Endothelial cell of umbilical vein (primary cell): Measurements from ENCODE around the gene OTOP1. TPM values are rescaled to one million over a fixed set of nuclear protein-coding genes. Genes with fewer than 3 reads are reported as not detected.

ENCODE experiments used
- BruUV-seq: library from RNA; stranded (reverse); fragments of 400-500 nt; replicated peaks from 2 replicates; lab custom pipeline; 2021; lab: Mats Ljungman, UMichigan
- CTCF ChIA-PET: fragments of 300-600, 350-600 bp; sonication (Branson Sonifier 250); formaldehyde crosslinking; loops from one replicate; lab custom pipeline; 2021; ENCODE audit warnings: antibody characterized with exemption, inconsistent platforms; lab: Charles Lee
- POLR2A ChIA-PET: fragments of 300-600, 350-600 bp; sonication (Branson Sonifier 250); formaldehyde crosslinking; loops from one replicate; lab custom pipeline; 2021; ENCODE audit warnings: antibody characterized with exemption, inconsistent platforms; lab: Charles Lee
- DNase-seq: peaks from one replicate; pipeline ENCODE4 v3.0.0-alpha.2; 2011; ENCODE audit warnings: low read depth, low spot score
- FAIRE-seq: peaks from 2 replicates; lab custom pipeline; 2011; peaks lifted over from hg19 to GRCh38; lab: Jason Lieb, UNC
- H2AFZ ChIP-seq: 2 replicates; pipeline ENCODE4 v1.6.0; 2012; ENCODE audit warnings: low read depth, low read length, control low read depth, inconsistent platforms
- H3K27ac ChIP-seq: 2 replicates; pipeline ENCODE4 v1.5.1; 2011; ENCODE audit warnings: low read depth, mild to moderate bottlenecking, control low read depth, low read length, moderate library complexity; ENCODE audit not compliant: insufficient read depth
- H3K27me3 ChIP-seq, 2 experiments: 2 replicates each; pipeline versions ENCODE4 v1.6.0 to v1.6.1; 2011; ENCODE audit warnings: low read length in 2 of 2, mixed read lengths in 1 of 2; ENCODE audit not compliant: control insufficient read depth in 2 of 2, insufficient read depth in 2 of 2
- H3K36me3 ChIP-seq, 2 experiments: 2 replicates in 1 of 2; 3 replicates in 1 of 2; pipeline ENCODE4 v1.5.1; 2011; ENCODE audit warnings: low read length in 2 of 2, mild to moderate bottlenecking in 1 of 2, moderate library complexity in 1 of 2; ENCODE audit not compliant: control insufficient read depth in 2 of 2, insufficient read depth in 2 of 2; ENCODE audit errors: extremely low read depth in 1 of 2
- H3K4me1 ChIP-seq: 3 replicates; pipeline ENCODE4 v1.5.1; 2011; ENCODE audit warnings: mild to moderate bottlenecking, low read length; ENCODE audit not compliant: control insufficient read depth, insufficient read depth; ENCODE audit errors: extremely low read depth
- H3K4me2 ChIP-seq: 2 replicates; pipeline ENCODE4 v1.6.1; 2011; ENCODE audit warnings: low read length, control low read depth, mixed read lengths; ENCODE audit not compliant: insufficient read depth
- H3K4me3 ChIP-seq, 3 experiments: fragments of 200-600 bp in 1 of 3; sonication (generic), shearing (Covaris generic) in 1 of 3; replicated peaks in 1 of 3; 2 replicates each; pipeline ENCODE4 v1.5.1; 2011 to 2016; ENCODE audit warnings: control low read depth in 3 of 3, low read length in 3 of 3, mild to moderate bottlenecking in 2 of 3, inconsistent platforms in 1 of 3, low read depth in 1 of 3, moderate library complexity in 1 of 3; ENCODE audit not compliant: insufficient read depth in 1 of 3
- H3K79me2 ChIP-seq: 2 replicates; pipeline ENCODE4 v1.6.0; 2012; ENCODE audit warnings: low read length, inconsistent platforms; ENCODE audit not compliant: control insufficient read depth, insufficient read depth
- H3K9ac ChIP-seq: replicated peaks from 2 replicates; pipeline ENCODE3; 2011; ENCODE audit warnings: low read length, control low read depth; ENCODE audit not compliant: insufficient read depth; ENCODE audit errors: extremely low read depth
- H3K9me1 ChIP-seq: replicated peaks from 3 replicates; pipeline ENCODE4 v1.6.0; 2011; ENCODE audit warnings: mild to moderate bottlenecking, low read length; ENCODE audit not compliant: control insufficient read depth, insufficient read depth; ENCODE audit errors: extremely low read depth
- H3K9me3 ChIP-seq: replicated peaks from 2 replicates; pipeline ENCODE4 v1.5.1; 2012; ENCODE audit warnings: low read length, inconsistent platforms; ENCODE audit not compliant: control insufficient read depth, insufficient read depth
- H4K20me1 ChIP-seq: replicated peaks from 2 replicates; pipeline ENCODE3; 2011; ENCODE audit warnings: mild to moderate bottlenecking, low read length; ENCODE audit not compliant: control insufficient read depth, insufficient read depth; ENCODE audit errors: extremely low read depth
- EZH2 ChIP-seq: IDR thresholded peaks from 2 replicates; pipeline ENCODE4 v1.6.1; 2012; ENCODE audit warnings: borderline replicate concordance, low read depth, mild to moderate bottlenecking, moderate library complexity, low read length, inconsistent platforms; ENCODE audit not compliant: severe bottlenecking
- FOS ChIP-seq: IDR thresholded peaks from 2 replicates; pipeline ENCODE4 v1.6.1; 2011; ENCODE audit warnings: mild to moderate bottlenecking, low read length, moderate library complexity, borderline replicate concordance; ENCODE audit not compliant: insufficient read depth
- GATA2 ChIP-seq: IDR thresholded peaks from 2 replicates; pipeline ENCODE4 v1.7.0; 2011; ENCODE audit warnings: low read depth, mild to moderate bottlenecking, moderate library complexity, mixed read lengths, low read length; ENCODE audit not compliant: insufficient read length, insufficient read depth
- JUN ChIP-seq: IDR thresholded peaks from 2 replicates; pipeline ENCODE4 v1.6.1; 2011; ENCODE audit warnings: borderline replicate concordance, low read depth; ENCODE audit not compliant: insufficient read length, insufficient read depth
- MYC ChIP-seq: IDR thresholded peaks from one replicate; pipeline ENCODE4 v1.6.1; 2011; ENCODE audit warnings: mild to moderate bottlenecking, low read depth, low read length
- POLR2A ChIP-seq: IDR thresholded peaks from 2 replicates; pipeline ENCODE4 v1.6.1; 2012; ENCODE audit warnings: low read depth, mild to moderate bottlenecking, control low read depth, low read length
- POLR2AphosphoS5 ChIP-seq: IDR thresholded peaks from 2 replicates; pipeline ENCODE4 v1.6.1; 2012; ENCODE audit warnings: low read depth, mild to moderate bottlenecking, control low read depth, low read length, moderate library complexity; ENCODE audit not compliant: insufficient read depth
- dilution Hi-C: fragments of 300-500 bp; cut with MboI; formaldehyde crosslinking; loops from one replicate; pipeline ENCODE4 v1.15.0; 2019; ENCODE audit warnings: low sequenced_read_pairs; ENCODE audit not compliant: extremely low pct_ligation_motif_present
- intact Hi-C: fragments of 100-400 bp; cut with micrococcal nuclease; formaldehyde crosslinking; loops from one replicate; pipeline ENCODE4 v1.10.0; 2022
- polyA plus RNA-seq, 4 experiments: library from polyadenylated mRNA; depleted of rRNA in 3 of 4; stranded (reverse) in 3 of 4; unstranded in 1 of 4; fragments of >200 nt; gene quantifications; 2 replicates each; pipeline versions ENCODE4 v1.2.1 to v1.2.3, GENCODE V29; 2011 to 2012; ENCODE audit warnings: missing spikeins in 1 of 4
- total RNA-seq: library from RNA; stranded (reverse); gene quantifications from 2 replicates; pipeline ENCODE4 v1.2.3, GENCODE V29; 2021
- TF ChIP-seq, protein P1 (sequence below), 2 donors: IDR thresholded peaks; 1 replicate in 1 of 2; 2 replicates in 1 of 2; pipeline ENCODE4 v1.5.1; 2011; ENCODE audit warnings: low read length in 2 of 2, mild to moderate bottlenecking in 2 of 2, moderate library complexity in 2 of 2, control low read depth in 1 of 2, inconsistent platforms in 1 of 2, low read depth in 1 of 2; ENCODE audit not compliant: insufficient read depth in 1 of 2; ENCODE audit errors: extremely low read depth in 1 of 2
- TF ChIP-seq, protein P2 (sequence below): IDR thresholded peaks from 2 replicates; pipeline ENCODE4 v1.6.1; 2011; ENCODE audit not compliant: insufficient read depth, insufficient read length

OTOP1 gene
- total and polyA plus RNA-seq, 2 donors (not counting 3 experiments of a cell fraction or from before 2014, with no cell fraction given): not detected

DNA sequence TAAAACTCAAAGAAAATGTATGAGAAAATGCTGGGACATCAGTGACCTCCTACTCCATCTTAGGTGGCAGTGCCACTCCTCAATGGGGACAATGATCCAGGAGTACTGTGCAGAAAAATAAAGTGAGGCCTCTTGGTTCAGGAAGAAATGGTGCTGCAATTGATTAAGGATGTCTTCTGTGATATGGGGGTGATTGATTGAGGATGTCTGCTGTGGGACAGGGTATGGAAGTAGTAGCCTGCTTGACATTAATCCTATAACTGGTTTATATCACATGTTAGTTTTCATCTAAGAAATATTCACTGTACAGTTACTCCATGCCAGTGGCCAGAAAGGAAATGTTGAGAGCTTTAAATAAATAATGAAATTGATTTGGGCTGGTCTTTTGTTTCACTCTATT lies 20.5 kb downstream of the OTOP1 start:
- Histone ChIP-seq H3K4me1 (no peaks in the 10 kb centered on the region), H3K9me1 (no peaks in the 10 kb centered on the region), H3K9ac (no peak overlapping the region), H3K27me3 (no peaks in the 10 kb centered on the region), H2AFZ (no peak overlapping the region), H3K4me2 (no peak overlapping the region), H3K27ac (no peak overlapping the region), H4K20me1 (no peaks in the 10 kb centered on the region), H3K79me2 (no peaks in the 10 kb centered on the region), H3K4me3 (no peak overlapping the region), H3K36me3 (no peaks in the 10 kb centered on the region), H3K9me3 (no peaks in the 10 kb centered on the region)
- dilution Hi-C loops (no loop called here), intact Hi-C loops (no loop called here)
- DNase-seq (no peak), FAIRE-seq (no peak)
- no peak for TF ChIP-seq GATA2
- TF ChIP-seq, protein P1, sequence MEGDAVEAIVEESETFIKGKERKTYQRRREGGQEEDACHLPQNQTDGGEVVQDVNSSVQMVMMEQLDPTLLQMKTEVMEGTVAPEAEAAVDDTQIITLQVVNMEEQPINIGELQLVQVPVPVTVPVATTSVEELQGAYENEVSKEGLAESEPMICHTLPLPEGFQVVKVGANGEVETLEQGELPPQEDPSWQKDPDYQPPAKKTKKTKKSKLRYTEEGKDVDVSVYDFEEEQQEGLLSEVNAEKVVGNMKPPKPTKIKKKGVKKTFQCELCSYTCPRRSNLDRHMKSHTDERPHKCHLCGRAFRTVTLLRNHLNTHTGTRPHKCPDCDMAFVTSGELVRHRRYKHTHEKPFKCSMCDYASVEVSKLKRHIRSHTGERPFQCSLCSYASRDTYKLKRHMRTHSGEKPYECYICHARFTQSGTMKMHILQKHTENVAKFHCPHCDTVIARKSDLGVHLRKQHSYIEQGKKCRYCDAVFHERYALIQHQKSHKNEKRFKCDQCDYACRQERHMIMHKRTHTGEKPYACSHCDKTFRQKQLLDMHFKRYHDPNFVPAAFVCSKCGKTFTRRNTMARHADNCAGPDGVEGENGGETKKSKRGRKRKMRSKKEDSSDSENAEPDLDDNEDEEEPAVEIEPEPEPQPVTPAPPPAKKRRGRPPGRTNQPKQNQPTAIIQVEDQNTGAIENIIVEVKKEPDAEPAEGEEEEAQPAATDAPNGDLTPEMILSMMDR (IDR thresholded peaks at IDR 0.05; ENCODE audit: extremely low read depth in 1 of 2, insufficient read depth in 1 of 2, low read depth in 1 of 2, low read length in 2 of 2): no peak
- TF ChIP-seq EZH2: no peak
- TF ChIP-seq, protein P2, sequence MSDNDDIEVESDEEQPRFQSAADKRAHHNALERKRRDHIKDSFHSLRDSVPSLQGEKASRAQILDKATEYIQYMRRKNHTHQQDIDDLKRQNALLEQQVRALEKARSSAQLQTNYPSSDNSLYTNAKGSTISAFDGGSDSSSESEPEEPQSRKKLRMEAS: no peak
- no peak for TF ChIP-seq JUN
- no peak for TF ChIP-seq FOS
- no peak for TF ChIP-seq MYC
- no peak for TF ChIP-seq POLR2AphosphoS5
- no peak for TF ChIP-seq POLR2A
- ChIA-PET POLR2A (no interaction called here), CTCF (interaction anchor here (1.0 kb wide), 1 partner anchor 23 kb away, joined by 3 read pairs; no protein-coding TSS in a partner anchor)
- no TSS peak for BruUV-seq
